Activated naive CD8-positive, alpha-beta T cell treated with anti-CD3 and anti-CD28 coated beads for 36 hours (primary cell): ENCODE data around the gene GVQW3. TPM values are rescaled to one million over a fixed set of nuclear protein-coding genes. Genes with fewer than 3 reads are reported as not detected.

Experiments used
- DNase-seq: peaks from one replicate; pipeline ENCODE4 v3.0.0; 2021
- H3K27ac Mint-ChIP-seq: one replicate; pipeline ENCODE4 v1.8.0; 2022; ENCODE audit warnings: mild to moderate bottlenecking, moderate library complexity, mixed read lengths
- H3K27me3 Mint-ChIP-seq: one replicate; pipeline ENCODE4 v1.8.0; 2022; ENCODE audit warnings: mild to moderate bottlenecking, mixed read lengths
- H3K36me3 Mint-ChIP-seq: one replicate; pipeline ENCODE4 v1.8.0; 2021; ENCODE audit warnings: mild to moderate bottlenecking, mixed read lengths
- H3K4me1 Mint-ChIP-seq: one replicate; pipeline ENCODE4 v1.8.0; 2021; ENCODE audit warnings: mixed read lengths
- H3K4me3 Mint-ChIP-seq: one replicate; pipeline ENCODE4 v1.8.0; 2022; ENCODE audit warnings: mild to moderate bottlenecking, moderate library complexity, mixed read lengths
- H3K9me3 Mint-ChIP-seq: one replicate; pipeline ENCODE4 v1.8.0; 2022; ENCODE audit warnings: mixed read lengths
- total RNA-seq, 2 experiments: library from RNA; stranded (reverse); gene quantifications; one replicate each; pipeline ENCODE4 v1.2.3, GENCODE V29; 2021

The GVQW3 gene
- total RNA-seq: 1 to 10 TPM; 1.8 to 2.0 TPM

GRCh38 chr11:76380977-76381719 lies at the start of gene GVQW3, which contains the start of gene THAP12:
Gene GVQW3, plus strand, starts transcription at chr11:76381323. Its CDS starts 506 bp downstream, at chr11:76381829.
Gene THAP12, minus strand, starts transcription at chr11:76381132. Its CDS starts 296 bp downstream, at chr11:76380836.
- Mint-ChIP-seq H3K27me3 (no peaks in the 10 kb centered on the region), H3K4me1 (peaks cover 52% of the 10 kb centered on the region), H3K27ac (peak within 1 kb of the TSS; percentile 87)

DNA sequence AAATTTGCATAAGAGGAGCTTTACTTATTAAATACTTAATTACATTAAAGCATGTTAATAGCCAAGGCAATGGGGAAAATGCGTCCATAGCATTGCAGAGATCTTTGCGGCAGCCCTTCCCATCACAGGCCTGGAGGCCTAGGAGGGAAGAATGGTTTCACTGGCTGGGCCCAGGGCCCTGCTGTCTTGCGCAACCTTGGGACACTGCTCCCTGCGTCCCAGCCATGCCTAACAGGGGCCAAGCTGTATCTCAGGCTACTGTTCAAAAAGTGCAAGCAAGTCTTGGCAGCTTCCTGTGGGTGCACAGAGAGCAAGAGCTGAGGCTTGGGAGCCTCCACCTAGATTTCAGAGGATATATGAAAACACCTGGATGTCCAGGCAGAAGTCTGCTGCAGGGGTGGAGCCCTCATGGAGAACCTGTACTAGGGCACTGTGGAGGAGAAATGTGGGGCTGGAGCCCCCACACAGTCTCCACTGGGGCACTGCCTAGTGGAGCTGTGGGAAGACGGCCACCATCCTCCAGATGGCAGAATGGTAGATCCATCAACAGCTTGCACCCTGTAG lies 46.2 kb upstream of the GVQW3 start:
- Mint-ChIP-seq H3K36me3 (no peaks in the 10 kb centered on the region), H3K27me3 (peaks cover 5% of the 10 kb centered on the region), H3K9me3 (peaks cover 15% of the 10 kb centered on the region), H3K4me1 (peaks cover 6% of the 10 kb centered on the region), H3K27ac (no peak overlapping the region), H3K4me3 (no peak overlapping the region)
- DNase-seq: no peak

More at GRCh38 chr11:76380977-76381719, at the start of gene GVQW3, which contains the start of gene THAP12:
- peak within 1 kb of the TSS; percentile 91 for H3K4me3 Mint-ChIP-seq
- peak; percentile 97 for DNase-seq
- H3K9me3 Mint-ChIP-seq: no peaks in the 10 kb centered on the region
- peaks cover 12% of the 10 kb centered on the region for H3K36me3 Mint-ChIP-seq

GRCh38 chr11:76335842-76336241 lies 45.3 kb upstream of the GVQW3 start:
- Mint-ChIP-seq H3K27ac (no peak overlapping the region), H3K36me3 (no peaks in the 10 kb centered on the region), H3K9me3 (peaks cover 15% of the 10 kb centered on the region), H3K4me3 (no peak overlapping the region), H3K27me3 (peaks cover 5% of the 10 kb centered on the region), H3K4me1 (peaks cover 6% of the 10 kb centered on the region)
- DNase-seq: no peak

- no peaks in the 10 kb centered on the region for H3K36me3 Mint-ChIP-seq
- DNase-seq: no peak
- peaks cover 6% of the 10 kb centered on the region for H3K4me1 Mint-ChIP-seq
- H3K4me3 Mint-ChIP-seq: no peak overlapping the region
- peaks cover 15% of the 10 kb centered on the region for H3K9me3 Mint-ChIP-seq
- H3K27me3 Mint-ChIP-seq: peaks cover 5% of the 10 kb centered on the region
- H3K27ac Mint-ChIP-seq: no peak overlapping the region
Measured at GRCh38 chr11:76336597-76336996, 44.5 kb upstream of the GVQW3 start.

GRCh38 chr11:76337469-76337868 lies 43.7 kb upstream of the GVQW3 start:
- no peak for DNase-seq
- Mint-ChIP-seq H3K9me3 (peaks cover 15% of the 10 kb centered on the region), H3K27ac (no peak overlapping the region), H3K36me3 (no peaks in the 10 kb centered on the region), H3K4me1 (peaks cover 6% of the 10 kb centered on the region), H3K4me3 (no peak overlapping the region), H3K27me3 (peaks cover 5% of the 10 kb centered on the region)

GRCh38 chr11:76337923-76338322 lies 43.2 kb upstream of the GVQW3 start:
- Mint-ChIP-seq H3K4me3 (no peak overlapping the region), H3K36me3 (no peaks in the 10 kb centered on the region), H3K4me1 (peaks cover 6% of the 10 kb centered on the region), H3K27me3 (peaks cover 5% of the 10 kb centered on the region), H3K27ac (no peak overlapping the region), H3K9me3 (peaks cover 15% of the 10 kb centered on the region)
- no peak for DNase-seq

DNA sequence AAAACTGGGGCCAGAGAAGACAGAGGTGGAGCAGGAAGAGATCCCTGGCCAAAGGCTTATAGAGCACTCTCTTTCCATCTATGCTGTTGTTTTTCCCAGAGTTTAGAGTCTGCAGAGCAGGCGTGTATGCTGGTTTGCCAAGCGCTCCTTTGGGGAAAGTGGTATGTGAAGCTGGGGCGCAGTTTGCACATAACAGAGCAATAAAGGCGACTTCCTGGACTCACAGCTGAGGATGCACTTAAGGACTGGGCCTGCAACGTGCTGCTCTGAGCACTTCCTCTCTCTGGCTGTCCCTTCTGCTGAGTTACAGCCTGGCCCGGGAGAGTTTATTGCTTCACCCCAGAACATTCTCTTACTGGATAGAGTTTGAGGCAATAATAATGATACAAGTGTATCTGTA lies 41.9 kb upstream of the GVQW3 start:
- DNase-seq: no peak
- peaks cover 12% of the 10 kb centered on the region for H3K9me3 Mint-ChIP-seq
- peaks cover 6% of the 10 kb centered on the region for H3K4me1 Mint-ChIP-seq
- H3K27ac Mint-ChIP-seq: no peak overlapping the region
- H3K4me3 Mint-ChIP-seq: no peak overlapping the region
- no peaks in the 10 kb centered on the region for H3K36me3 Mint-ChIP-seq
- H3K27me3 Mint-ChIP-seq: peaks cover 5% of the 10 kb centered on the region

- Mint-ChIP-seq H3K27me3 (no peaks in the 10 kb centered on the region), H3K36me3 (peaks cover 11% of the 10 kb centered on the region), H3K4me1 (peaks cover 3% of the 10 kb centered on the region), H3K4me3 (no peak overlapping the region), H3K27ac (no peak overlapping the region), H3K9me3 (no peaks in the 10 kb centered on the region)
- DNase-seq: no peak
Measured at GRCh38 chr11:76347466-76347865, 33.7 kb upstream of the GVQW3 start.

DNA sequence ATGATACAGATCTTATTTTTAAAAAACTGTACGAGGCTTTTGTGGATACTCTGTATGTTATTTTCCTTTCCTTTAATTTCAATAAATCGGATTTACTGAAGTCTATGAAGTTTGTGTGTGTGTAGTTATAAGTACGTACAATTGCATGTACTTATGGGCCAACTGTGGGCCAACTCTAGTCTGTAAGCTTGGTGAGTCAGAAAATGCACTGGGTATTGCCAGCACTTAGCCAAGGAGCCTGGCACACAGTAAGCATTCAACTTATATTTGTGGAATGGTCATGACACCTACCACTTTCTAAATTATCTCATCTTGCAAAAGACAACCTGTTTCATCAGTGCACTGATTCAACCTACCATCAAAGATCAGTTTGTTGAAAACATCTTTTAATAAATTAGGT lies 32.8 kb upstream of the GVQW3 start:
- no peaks in the 10 kb centered on the region for H3K9me3 Mint-ChIP-seq
- H3K27ac Mint-ChIP-seq: no peak overlapping the region
- no peak for DNase-seq
- H3K4me3 Mint-ChIP-seq: no peak overlapping the region
- peaks cover 19% of the 10 kb centered on the region for H3K36me3 Mint-ChIP-seq
- no peaks in the 10 kb centered on the region for H3K27me3 Mint-ChIP-seq
- peaks cover 3% of the 10 kb centered on the region for H3K4me1 Mint-ChIP-seq

DNA sequence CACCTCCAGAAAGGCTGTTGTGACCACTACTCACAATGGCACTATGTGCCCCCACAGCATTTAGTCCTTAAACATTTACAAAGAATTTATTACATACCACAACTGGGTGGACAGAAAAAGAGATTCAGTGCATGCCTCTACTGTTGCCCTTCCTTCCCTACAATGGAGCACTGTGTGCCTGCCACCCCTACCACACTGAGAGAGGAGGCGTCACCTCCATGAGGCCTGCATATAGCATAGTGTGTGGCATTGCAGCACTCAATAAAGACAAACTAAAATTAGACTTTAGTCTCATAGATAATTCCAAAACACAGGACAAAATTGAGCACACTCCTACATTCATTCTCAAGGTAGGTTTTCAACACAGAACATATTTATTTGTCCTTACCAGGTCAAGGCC lies 26.0 kb upstream of the GVQW3 start:
- DNase-seq: no peak
- no peaks in the 10 kb centered on the region for H3K27me3 Mint-ChIP-seq
- H3K27ac Mint-ChIP-seq: no peak overlapping the region
- peaks cover 64% of the 10 kb centered on the region for H3K36me3 Mint-ChIP-seq
- H3K4me3 Mint-ChIP-seq: no peak overlapping the region
- H3K9me3 Mint-ChIP-seq: peaks cover 12% of the 10 kb centered on the region
- H3K4me1 Mint-ChIP-seq: peaks cover 2% of the 10 kb centered on the region

- Mint-ChIP-seq H3K27me3 (no peaks in the 10 kb centered on the region), H3K4me1 (peaks cover 23% of the 10 kb centered on the region), H3K36me3 (peaks cover 44% of the 10 kb centered on the region), H3K9me3 (no peaks in the 10 kb centered on the region), H3K27ac (peak overlapping the region; percentile 51), H3K4me3 (no peak overlapping the region)
- no peak for DNase-seq
Measured at GRCh38 chr11:76361374-76361773, 19.7 kb upstream of the GVQW3 start.

- DNase-seq: no peak
- Mint-ChIP-seq H3K36me3 (peaks cover 42% of the 10 kb centered on the region), H3K27ac (peak overlapping the region; percentile 51), H3K27me3 (no peaks in the 10 kb centered on the region), H3K4me1 (peaks cover 25% of the 10 kb centered on the region), H3K9me3 (no peaks in the 10 kb centered on the region), H3K4me3 (peak overlapping the region; percentile 10)
Measured at GRCh38 chr11:76361776-76362175, 19.3 kb upstream of the GVQW3 start.

GRCh38 chr11:76362716-76363115 lies 18.4 kb upstream of the GVQW3 start:
- Mint-ChIP-seq H3K36me3 (peaks cover 35% of the 10 kb centered on the region), H3K27me3 (no peaks in the 10 kb centered on the region), H3K27ac (no peak overlapping the region), H3K4me1 (peaks cover 28% of the 10 kb centered on the region), H3K4me3 (no peak overlapping the region), H3K9me3 (no peaks in the 10 kb centered on the region)
- no peak for DNase-seq

- Mint-ChIP-seq H3K9me3 (no peaks in the 10 kb centered on the region), H3K4me1 (peaks cover 47% of the 10 kb centered on the region), H3K27me3 (no peaks in the 10 kb centered on the region), H3K36me3 (peaks cover 25% of the 10 kb centered on the region), H3K27ac (no peak overlapping the region), H3K4me3 (no peak overlapping the region)
- DNase-seq: no peak
Measured at GRCh38 chr11:76365038-76365679, 16.0 kb upstream of the GVQW3 start.

DNA sequence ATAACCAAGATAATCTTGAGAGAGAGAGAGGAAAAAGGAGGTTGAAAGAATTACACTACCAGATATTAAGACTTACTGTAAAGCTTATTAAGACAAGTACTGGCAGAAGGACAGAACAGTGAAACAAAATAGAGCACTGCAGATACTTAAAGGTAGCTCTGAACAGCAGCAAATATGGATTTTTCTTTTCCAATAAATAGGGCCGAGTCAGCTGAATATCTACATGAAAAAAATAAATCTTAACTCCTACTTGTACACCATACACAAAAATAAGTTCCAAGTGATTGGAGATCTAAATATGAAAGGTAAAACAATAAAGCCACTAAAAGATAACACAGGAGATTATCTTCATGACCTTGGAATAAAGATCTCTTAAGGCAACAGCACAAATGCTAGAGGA lies 12.6 kb upstream of the GVQW3 start:
- no peaks in the 10 kb centered on the region for H3K9me3 Mint-ChIP-seq
- H3K4me3 Mint-ChIP-seq: no peak overlapping the region
- peaks cover 11% of the 10 kb centered on the region for H3K36me3 Mint-ChIP-seq
- H3K4me1 Mint-ChIP-seq: peaks cover 52% of the 10 kb centered on the region
- H3K27ac Mint-ChIP-seq: no peak overlapping the region
- H3K27me3 Mint-ChIP-seq: no peaks in the 10 kb centered on the region
- no peak for DNase-seq
